ENCODE data around the gene THOP1.

- TF ChIP-seq POLR2AphosphoS5 (IDR thresholded peaks at IDR 0.05) = no peak
- TF ChIP-seq CTCF (IDR thresholded peaks at IDR 0.05) = no peak
- TF ChIP-seq POLR2A (IDR thresholded peaks at IDR 0.05) = no peak
Measured at GRCh38 chr19:2823646-2824045, 38.3 kb downstream of the THOP1 start.
